LNCaP clone FGC (cell line): ENCODE results near the gene BCKDHB.

Source experiments
- DNase-seq: peaks from one replicate; pipeline ENCODE4 v3.0.0-alpha.2; 2011; ENCODE audit warnings: low read depth
- H3K4me3 ChIP-seq: 2 replicates; pipeline ENCODE4 v1.5.1; 2011; ENCODE audit warnings: mild to moderate bottlenecking, low read depth, low read length, control low read depth
- CTCF ChIP-seq: IDR thresholded peaks from 2 replicates; pipeline ENCODE4 v1.5.1; 2012; ENCODE audit warnings: mild to moderate bottlenecking; ENCODE audit not compliant: control insufficient read depth, insufficient read depth; ENCODE audit errors: extremely low read depth

Gene BCKDHB

GRCh38 chr6:80133020-80133419 lies 26.5 kb downstream of the BCKDHB start:
- no peak overlapping the region for H3K4me3 ChIP-seq
- DNase-seq = peak; percentile 35

GRCh38 chr6:80134065-80134464 lies 27.6 kb downstream of the BCKDHB start:
- no peak overlapping the region for H3K4me3 ChIP-seq
- no peak for TF ChIP-seq CTCF
- DNase-seq = no peak

More at GRCh38 chr6:80133020-80133419, 26.5 kb downstream of the BCKDHB start:
- TF ChIP-seq CTCF = peak; percentile 71

- no peak for DNase-seq
- no peak overlapping the region for H3K4me3 ChIP-seq
- no peak for TF ChIP-seq CTCF
Measured at GRCh38 chr6:80142586-80142985, 36.1 kb downstream of the BCKDHB start.

GRCh38 chr6:80143419-80143937 lies 37.0 kb downstream of the BCKDHB start:
- H3K4me3 ChIP-seq = no peak overlapping the region
- no peak for TF ChIP-seq CTCF
- no peak for DNase-seq

- H3K4me3 ChIP-seq = no peak overlapping the region
- no peak for DNase-seq
- TF ChIP-seq CTCF = no peak
Measured at GRCh38 chr6:80144753-80145315, 38.4 kb downstream of the BCKDHB start.

- DNase-seq = no peak
- H3K4me3 ChIP-seq = no peak overlapping the region
- no peak for TF ChIP-seq CTCF
Measured at GRCh38 chr6:80145509-80145908, 39.0 kb downstream of the BCKDHB start.

GRCh38 chr6:80145921-80146320 lies 39.5 kb downstream of the BCKDHB start:
- no peak overlapping the region for H3K4me3 ChIP-seq
- no peak for DNase-seq
- TF ChIP-seq CTCF = no peak
